Activated T-cell treated with anti-CD3 and anti-CD28 coated beads, Interleukin-2, amount 50 U/mL, for 4 hours (primary cell): ENCODE data around the gene FOXL1. TPM values are rescaled to one million over a fixed set of nuclear protein-coding genes. Genes with fewer than 3 reads are reported as not detected.
A peak's percentile ranks its signal among the peaks of the same experiment; 100 is the strongest.

Experiments used
- ATAC-seq, 2 donors: fragments of 200-7000 bp; cut with Tn5 transposase; one replicate each; pipeline ENCODE4 v1.10.0; 2021
- DNase-seq: peaks from one replicate; pipeline ENCODE4 v3.0.0-alpha.2; 2020
- H3K27me3 Mint-ChIP-seq: one replicate; pipeline ENCODE4 v1.8.0; 2021; ENCODE audit warnings: low read depth, mixed read lengths
- H3K36me3 Mint-ChIP-seq: one replicate; pipeline ENCODE4 v1.8.0; 2022; ENCODE audit warnings: mixed read lengths; ENCODE audit not compliant: insufficient read depth
- H3K4me1 Mint-ChIP-seq: one replicate; pipeline ENCODE4 v1.8.0; 2021; ENCODE audit warnings: low read depth, mixed read lengths
- H3K4me3 Mint-ChIP-seq: one replicate; pipeline ENCODE4 v1.8.0; 2021; ENCODE audit warnings: mild to moderate bottlenecking, moderate library complexity, mixed read lengths
- H3K9me3 Mint-ChIP-seq: one replicate; pipeline ENCODE4 v1.8.0; 2021; ENCODE audit warnings: mixed read lengths
- total RNA-seq, 3 donors: library from RNA; stranded (reverse); gene quantifications; one replicate each; pipeline ENCODE4 v1.2.1, GENCODE V29; 2021

Gene FOXL1
- total RNA-seq, 3 donors from 2014 or later = not detected

DNA sequence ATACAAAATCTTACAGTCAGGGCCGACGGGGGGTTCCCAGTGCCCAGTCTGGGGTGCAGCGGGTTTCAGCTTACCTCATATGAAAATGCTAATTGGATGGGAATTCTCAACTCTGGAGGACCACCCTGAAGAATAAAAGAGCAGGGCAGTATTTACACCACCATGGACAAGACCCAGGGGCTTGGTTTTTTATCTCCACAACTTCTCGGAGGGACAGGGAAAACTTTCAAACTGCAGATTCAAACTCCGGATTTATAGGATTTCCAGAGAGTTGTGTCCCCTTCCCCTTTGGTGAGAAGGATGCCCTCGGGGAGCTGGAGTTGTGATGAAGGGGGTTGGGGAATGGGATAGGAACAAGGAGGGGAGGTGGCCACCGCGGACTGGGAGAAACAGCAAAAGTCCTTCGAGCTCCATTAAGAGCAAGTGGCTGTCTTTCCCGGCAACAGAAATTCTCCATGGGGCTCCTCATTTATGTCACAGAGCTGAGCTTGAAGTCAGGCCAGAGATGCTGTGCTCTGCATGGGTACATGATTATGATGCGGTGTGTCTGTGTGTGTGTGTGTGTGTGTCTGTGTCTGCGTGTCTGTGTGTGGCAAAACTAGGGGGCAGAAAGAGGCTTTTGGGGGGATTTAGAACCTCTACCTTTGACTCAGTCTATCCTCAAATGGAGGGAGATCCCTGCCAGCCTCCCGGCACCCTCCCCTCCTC lies 15.7 kb downstream of the FOXL1 start:
- no peak overlapping the region for H3K4me3 Mint-ChIP-seq
- ATAC-seq = no peak
- H3K4me1 Mint-ChIP-seq = peaks cover 2% of the 10 kb centered on the region
- peaks cover 41% of the 10 kb centered on the region for H3K27me3 Mint-ChIP-seq
- no peaks in the 10 kb centered on the region for H3K36me3 Mint-ChIP-seq
- DNase-seq = no peak
- no peaks in the 10 kb centered on the region for H3K9me3 Mint-ChIP-seq

DNA sequence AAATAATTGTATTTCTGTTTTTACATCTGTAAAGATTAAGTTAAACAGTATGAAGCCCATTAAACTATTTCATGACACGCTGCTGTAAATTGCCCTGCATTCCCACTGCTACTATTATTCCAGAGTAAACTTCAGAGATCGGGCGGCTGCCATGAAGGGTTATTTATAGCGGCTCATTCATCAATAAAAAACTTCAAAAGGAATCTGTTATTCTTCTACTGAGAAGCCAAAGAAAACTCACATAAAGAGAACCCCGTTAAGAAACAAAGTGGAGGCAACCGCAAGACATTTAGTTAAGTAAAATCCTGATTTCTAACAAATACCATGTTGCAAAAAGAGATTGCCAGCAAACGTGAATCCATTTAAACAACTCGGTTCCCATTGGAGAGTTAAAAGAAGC lies 16.4 kb downstream of the FOXL1 start:
- Mint-ChIP-seq H3K4me3 (no peak overlapping the region), H3K4me1 (peaks cover 2% of the 10 kb centered on the region), H3K27me3 (peaks cover 41% of the 10 kb centered on the region), H3K36me3 (no peaks in the 10 kb centered on the region), H3K9me3 (no peaks in the 10 kb centered on the region)
- DNase-seq = no peak
- ATAC-seq = no peak

DNA sequence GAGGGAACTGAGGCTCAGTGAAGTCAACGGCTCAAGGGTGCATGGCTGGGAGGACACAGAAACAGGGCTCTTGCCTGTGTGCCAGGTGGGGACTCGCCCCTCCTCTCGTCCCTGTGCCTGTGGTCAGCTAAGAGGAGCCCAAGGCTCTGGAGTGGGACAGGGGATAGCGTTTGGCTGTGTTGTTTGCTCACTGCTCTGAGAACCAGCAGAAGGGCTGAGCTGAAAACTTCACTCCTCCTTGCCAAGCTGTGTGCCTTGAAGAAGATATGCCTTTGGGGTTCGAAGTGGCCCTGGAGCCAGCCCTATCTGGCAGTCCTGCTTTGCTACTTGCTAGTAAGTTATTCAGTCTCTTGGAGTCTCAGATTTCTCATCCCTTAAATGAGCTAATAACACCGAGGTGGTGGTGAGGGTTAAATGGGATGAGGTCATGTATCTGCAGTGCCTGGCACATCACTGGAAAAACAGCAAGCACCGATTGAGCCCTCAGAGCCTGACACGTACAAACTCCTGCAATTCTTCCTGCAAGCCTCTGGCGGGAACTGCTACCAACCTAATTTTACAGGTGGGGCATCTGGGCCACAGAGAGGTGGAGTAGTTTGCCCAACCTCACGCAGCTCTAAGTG lies 17.7 kb downstream of the FOXL1 start:
- Mint-ChIP-seq H3K27me3 (peaks cover 40% of the 10 kb centered on the region), H3K9me3 (no peaks in the 10 kb centered on the region), H3K36me3 (no peaks in the 10 kb centered on the region), H3K4me3 (no peak overlapping the region), H3K4me1 (peaks cover 2% of the 10 kb centered on the region)
- DNase-seq (no peak), ATAC-seq (no peak)

DNA sequence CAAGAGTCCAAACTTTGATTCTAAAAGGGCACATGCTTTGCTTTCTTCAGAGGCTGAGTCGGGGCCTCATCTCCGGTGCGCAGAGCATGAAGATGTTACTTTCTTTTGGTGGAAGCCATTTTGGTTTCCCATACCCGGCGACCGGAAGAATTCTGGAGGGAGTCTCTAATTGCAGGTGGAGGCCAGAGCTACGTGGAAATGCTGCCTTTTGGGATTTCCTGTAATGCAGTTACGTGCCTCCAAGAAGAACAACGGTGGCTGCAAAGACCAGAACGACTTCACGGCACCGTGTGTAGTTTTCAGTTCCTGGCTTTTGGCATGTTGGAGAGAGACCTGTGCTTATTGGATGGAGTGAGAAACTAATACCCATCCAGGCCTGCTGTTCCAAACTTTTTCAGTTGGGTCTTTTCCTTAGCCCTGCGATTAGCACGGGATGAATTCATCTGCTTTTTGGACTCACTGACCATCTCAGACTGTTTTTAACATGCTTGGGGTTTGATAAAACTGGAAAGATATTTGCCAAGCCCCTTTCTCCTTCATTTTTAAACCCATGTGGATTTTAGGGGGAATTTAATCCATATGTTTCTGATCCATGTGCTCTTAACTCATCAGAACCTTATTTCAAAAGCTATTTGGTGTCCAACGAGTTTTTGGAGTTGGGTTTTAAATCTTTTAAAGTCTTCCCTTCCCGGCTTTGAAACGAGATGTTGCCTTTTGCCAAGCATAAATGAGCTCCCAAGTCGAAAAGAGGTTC lies 19.0 kb downstream of the FOXL1 start:
- Mint-ChIP-seq H3K27me3 (peaks cover 36% of the 10 kb centered on the region), H3K4me3 (no peak overlapping the region), H3K9me3 (no peaks in the 10 kb centered on the region), H3K4me1 (peaks cover 2% of the 10 kb centered on the region), H3K36me3 (no peaks in the 10 kb centered on the region)
- ATAC-seq (no peak), DNase-seq (no peak)

DNA sequence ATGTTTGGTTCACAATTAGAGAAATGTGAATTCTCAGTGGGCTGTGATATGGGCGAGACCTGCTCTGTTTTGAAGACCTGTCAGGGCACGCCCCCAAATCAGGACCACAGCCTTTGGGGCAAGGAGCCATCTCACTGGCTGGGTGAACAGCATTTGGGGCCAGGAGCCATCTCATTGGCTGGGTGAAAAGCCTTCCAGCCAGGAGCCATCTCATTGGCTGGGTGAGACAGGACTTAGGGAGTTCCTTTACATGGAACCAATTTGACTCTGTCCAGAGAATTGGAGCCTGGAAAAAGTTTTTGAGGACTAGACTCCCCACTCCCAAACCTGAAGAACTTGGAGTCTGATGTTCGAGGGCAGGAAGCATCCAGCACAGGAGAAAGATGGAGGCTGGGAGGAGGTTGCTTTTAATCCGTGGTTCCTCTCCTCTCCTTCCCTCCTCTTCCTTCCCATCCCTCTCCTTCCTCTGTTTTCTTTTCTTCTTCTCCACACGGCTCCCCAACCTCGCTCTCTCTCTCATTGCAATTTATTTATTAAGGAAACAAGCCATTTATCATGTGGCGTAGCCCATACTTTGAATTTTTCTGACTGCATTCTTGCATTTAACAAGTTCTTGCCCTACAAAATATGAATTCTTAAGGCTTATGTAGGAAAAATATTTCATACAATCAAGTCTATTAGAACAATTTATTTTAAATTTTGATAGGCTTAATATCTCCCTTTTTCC lies 19.7 kb downstream of the FOXL1 start:
- Mint-ChIP-seq H3K9me3 (no peaks in the 10 kb centered on the region), H3K27me3 (peaks cover 40% of the 10 kb centered on the region), H3K4me1 (peaks cover 2% of the 10 kb centered on the region), H3K4me3 (no peak overlapping the region), H3K36me3 (no peaks in the 10 kb centered on the region)
- DNase-seq = no peak
- ATAC-seq = no peak

DNA sequence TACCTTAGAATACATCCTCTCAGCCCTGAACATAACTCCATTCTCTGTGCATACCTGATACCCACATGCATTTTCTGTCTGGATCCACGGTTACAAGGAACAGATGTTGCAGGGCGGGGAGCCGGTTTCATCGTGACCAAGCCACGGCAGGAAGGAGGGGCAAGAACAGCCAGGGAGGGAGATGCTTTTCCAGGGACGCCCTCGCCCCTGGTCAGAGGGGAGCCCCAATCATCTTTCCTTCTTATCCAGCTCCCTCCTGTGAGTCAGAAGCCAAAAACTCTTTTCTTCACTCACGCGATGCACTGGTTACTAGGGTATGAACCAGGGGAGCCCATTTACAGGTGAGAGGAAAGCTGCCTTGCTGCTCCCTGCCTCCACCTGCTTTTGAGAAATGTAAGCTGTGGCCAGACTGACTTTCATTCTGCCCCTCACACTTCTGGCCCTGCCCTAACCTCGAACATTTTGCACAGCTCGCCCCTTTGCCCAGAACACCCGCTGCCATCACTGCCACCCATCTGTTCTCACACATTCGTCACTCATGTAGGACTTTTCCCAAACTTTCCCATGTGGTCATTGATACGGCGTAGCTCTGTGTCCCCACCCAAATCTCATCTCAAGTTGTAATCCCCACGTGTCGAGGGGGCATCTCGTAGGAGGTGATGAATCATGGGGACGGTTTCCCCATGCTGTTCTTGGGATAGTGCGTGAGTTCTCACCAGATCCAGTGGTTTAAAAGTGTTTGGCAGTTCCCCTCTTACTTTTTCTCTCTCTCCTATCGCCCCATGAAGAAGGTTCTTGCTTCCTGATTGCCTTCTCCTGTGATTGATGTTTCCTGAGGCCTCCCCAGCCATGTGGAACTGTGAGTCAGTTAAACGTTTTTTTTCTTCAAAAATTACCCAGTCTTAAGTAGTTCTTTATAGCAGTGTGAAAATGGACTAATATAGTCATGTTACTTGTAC lies 20.5 kb downstream of the FOXL1 start:
- H3K27me3 Mint-ChIP-seq = peaks cover 34% of the 10 kb centered on the region
- no peaks in the 10 kb centered on the region for H3K36me3 Mint-ChIP-seq
- no peaks in the 10 kb centered on the region for H3K9me3 Mint-ChIP-seq
- no peaks in the 10 kb centered on the region for H3K4me1 Mint-ChIP-seq
- ATAC-seq (no peak), DNase-seq (no peak)
- no peak overlapping the region for H3K4me3 Mint-ChIP-seq

DNA sequence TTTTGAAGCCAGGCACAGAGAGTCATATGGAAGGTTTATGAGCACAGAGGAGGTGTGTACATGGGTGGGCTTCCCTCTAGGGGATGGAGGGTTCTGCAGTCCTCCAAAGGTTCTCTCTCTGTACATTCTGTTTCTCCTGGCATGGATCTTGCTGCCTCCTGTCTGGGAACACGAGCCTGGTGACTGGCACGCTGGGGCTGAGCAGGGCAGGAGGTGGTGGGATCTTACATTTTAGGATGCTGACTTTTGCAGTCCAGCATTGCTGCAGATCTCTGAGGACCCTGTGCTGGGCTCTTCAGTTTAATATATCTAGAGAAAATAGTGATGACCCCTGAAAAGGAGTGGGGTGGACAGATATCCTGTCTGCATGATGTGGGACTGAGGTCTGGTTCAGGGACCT lies 23.0 kb downstream of the FOXL1 start:
- ATAC-seq (no peak), DNase-seq (no peak)
- Mint-ChIP-seq H3K27me3 (peaks cover 31% of the 10 kb centered on the region), H3K4me3 (no peak overlapping the region), H3K36me3 (no peaks in the 10 kb centered on the region), H3K9me3 (no peaks in the 10 kb centered on the region), H3K4me1 (peaks cover 8% of the 10 kb centered on the region)

DNA sequence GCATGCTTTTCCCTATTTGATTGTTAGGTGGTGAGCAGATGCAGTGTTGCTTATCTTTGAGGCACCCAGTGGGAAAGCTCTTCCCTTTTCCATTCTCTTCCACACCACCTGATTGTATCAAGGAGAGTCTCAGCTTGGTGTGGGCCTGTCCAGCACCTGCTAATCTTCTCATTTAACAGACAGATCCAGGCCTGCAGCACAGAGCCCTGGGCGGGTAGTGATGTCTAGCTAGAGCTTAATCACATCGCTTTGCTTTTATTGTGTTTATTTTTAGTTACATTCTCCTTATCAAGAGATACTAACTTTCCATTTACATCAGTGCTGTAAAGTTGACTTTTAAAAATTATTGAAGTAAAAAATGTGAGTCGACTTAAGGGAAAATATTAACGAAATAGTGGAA lies 24.2 kb downstream of the FOXL1 start:
- Mint-ChIP-seq H3K27me3 (peaks cover 31% of the 10 kb centered on the region), H3K36me3 (no peaks in the 10 kb centered on the region), H3K4me1 (peaks cover 8% of the 10 kb centered on the region), H3K9me3 (no peaks in the 10 kb centered on the region), H3K4me3 (no peak overlapping the region)
- no peak for ATAC-seq
- no peak for DNase-seq

DNA sequence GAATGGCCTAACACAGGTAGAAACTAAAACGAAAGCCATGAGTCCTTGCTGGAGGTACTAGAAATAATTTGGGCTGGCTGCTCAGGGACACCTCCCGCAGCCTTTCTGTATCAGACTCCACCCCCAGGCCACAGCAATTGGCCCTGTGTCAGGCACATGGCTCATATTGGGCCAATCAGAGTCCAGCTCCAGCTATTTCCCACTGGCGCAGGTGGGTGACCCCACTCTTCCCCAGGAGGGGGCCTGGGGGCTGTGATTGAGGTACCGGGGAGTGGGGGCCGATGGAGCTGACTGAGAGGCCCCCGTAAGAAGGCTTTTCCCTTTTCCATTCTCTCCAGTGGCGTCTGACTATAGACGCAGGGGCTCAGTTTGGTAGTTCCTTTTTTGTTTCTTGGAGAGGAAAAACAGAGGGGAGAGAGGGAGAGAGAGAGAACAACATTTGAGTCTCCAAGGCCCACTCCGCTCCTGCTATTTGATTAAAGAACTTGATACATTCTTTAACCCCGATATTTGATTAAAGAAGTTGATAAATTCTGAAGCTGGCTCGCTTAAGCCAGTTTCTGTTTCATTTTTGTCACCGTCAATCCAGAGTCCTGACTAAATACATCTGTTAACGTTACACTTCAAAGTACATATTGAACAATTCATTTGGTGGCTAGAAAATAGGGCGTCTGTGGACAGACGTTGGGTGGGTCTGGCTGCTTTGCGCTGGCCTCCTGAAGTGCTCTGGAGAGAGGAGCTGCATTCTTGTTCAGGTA lies 26.3 kb downstream of the FOXL1 start:
- Mint-ChIP-seq H3K9me3 (no peaks in the 10 kb centered on the region), H3K36me3 (no peaks in the 10 kb centered on the region), H3K4me1 (peaks cover 8% of the 10 kb centered on the region), H3K4me3 (peak overlapping the region; percentile 77), H3K27me3 (peaks cover 24% of the 10 kb centered on the region)
- ATAC-seq = peak; percentile 80 to 96
- peak; percentile 24 for DNase-seq

DNA sequence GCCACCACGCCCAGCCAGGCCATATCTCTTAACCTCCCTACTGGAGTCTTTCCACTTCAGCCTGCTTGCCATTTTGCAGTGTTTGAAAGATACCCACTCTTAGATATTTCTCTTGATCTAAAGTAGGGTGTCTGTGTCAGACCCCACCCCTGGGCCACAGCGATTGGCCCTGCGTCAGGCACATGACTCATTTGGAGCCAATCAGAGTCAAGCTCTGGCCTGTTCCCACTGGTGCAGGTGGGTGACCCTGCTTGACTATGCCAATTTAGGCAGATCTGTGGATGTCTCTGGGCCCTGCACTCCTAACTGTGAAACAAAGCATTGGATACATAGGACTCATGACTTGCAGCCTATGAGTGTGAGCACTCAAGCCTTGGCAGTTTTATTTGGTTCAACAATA lies 27.6 kb downstream of the FOXL1 start:
- Mint-ChIP-seq H3K4me1 (peaks cover 8% of the 10 kb centered on the region), H3K9me3 (no peaks in the 10 kb centered on the region), H3K27me3 (peaks cover 27% of the 10 kb centered on the region), H3K4me3 (peak overlapping the region; percentile 23), H3K36me3 (no peaks in the 10 kb centered on the region)
- DNase-seq (no peak), ATAC-seq (no peak)

DNA sequence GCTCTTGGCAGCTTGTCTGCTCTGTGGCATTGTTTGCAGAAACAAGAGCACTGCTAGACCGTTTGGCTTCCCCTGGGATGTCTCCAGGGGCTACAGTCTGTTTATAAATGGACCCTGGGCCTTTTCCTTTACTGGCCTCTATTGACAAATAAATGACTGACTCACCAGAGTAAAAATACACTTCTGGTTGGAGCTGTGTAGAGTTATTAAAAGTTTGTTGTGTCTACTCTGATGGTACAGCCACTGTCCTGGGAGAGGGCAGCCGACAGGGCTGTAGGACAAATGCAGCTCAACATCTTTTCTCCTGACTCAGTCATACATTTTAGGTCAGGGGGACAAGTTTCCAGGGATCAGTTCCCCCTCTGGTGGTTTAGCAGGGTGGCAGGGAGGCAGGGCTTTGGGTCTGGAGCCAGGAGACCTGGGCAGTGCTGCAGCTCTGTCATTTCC lies 30.0 kb downstream of the FOXL1 start:
- DNase-seq (no peak), ATAC-seq (no peak)
- Mint-ChIP-seq H3K4me3 (no peak overlapping the region), H3K4me1 (peaks cover 8% of the 10 kb centered on the region), H3K27me3 (peaks cover 25% of the 10 kb centered on the region), H3K9me3 (no peaks in the 10 kb centered on the region), H3K36me3 (no peaks in the 10 kb centered on the region)

DNA sequence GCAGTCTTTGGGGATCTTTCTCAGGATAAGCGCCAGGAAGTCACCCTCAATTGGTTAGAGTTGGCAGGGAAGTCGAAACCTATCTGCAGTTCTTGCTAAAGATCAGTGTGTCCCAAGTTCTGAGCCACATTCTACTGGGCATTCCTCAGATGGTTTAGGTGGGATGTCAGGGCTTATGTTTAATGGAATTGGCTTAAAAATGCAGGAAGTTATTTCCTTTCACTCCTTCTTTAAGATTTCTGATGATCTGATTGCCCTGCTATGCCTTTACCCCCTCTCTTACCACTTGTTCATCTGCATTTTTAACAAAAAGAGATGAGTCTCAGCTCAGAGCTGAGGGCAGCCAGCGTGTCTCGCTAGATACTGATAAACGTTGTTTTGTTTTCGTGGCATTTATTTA lies 30.8 kb downstream of the FOXL1 start:
- DNase-seq (no peak), ATAC-seq (no peak)
- H3K4me3 Mint-ChIP-seq = no peak overlapping the region
- H3K4me1 Mint-ChIP-seq = peaks cover 8% of the 10 kb centered on the region
- H3K36me3 Mint-ChIP-seq = no peaks in the 10 kb centered on the region
- peaks cover 22% of the 10 kb centered on the region for H3K27me3 Mint-ChIP-seq
- H3K9me3 Mint-ChIP-seq = no peaks in the 10 kb centered on the region

DNA sequence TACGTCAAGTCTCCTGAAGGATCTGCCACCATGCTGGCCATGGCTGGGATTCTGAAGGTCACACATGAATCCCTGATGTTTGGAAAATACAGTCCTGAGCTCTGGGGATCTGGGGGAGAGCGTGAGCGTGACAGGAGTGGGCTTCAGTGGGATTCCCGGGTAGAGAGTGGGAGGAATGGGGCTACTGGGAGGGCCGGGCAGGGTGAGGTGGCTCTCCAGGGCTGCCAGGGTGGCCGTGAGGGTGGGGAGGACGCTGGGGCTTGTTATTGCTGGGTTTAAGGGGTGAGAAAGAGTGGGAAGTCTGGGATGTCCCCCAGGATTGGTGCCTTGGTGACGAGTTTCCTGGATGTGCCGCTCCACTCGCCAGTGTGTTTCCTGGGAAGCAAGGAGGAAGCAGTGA lies 31.3 kb downstream of the FOXL1 start:
- DNase-seq = no peak
- peaks cover 19% of the 10 kb centered on the region for H3K27me3 Mint-ChIP-seq

More for the DNA sequence above, 31.3 kb downstream of the FOXL1 start:
- Mint-ChIP-seq H3K4me3 (no peak overlapping the region), H3K36me3 (no peaks in the 10 kb centered on the region), H3K4me1 (peaks cover 7% of the 10 kb centered on the region), H3K9me3 (no peaks in the 10 kb centered on the region)
- no peak for ATAC-seq
